Kidney epithelial cell (primary cell): ENCODE measurements around the gene DLG2. TPM values are rescaled to one million over a fixed set of nuclear protein-coding genes. Genes with fewer than 3 reads are reported as not detected.
A peak's percentile ranks its signal among the peaks of the same experiment; 100 is the strongest.

ENCODE experiments used
- DNase-seq: peaks from one replicate; pipeline ENCODE4 v3.0.0-alpha.2; 2010; ENCODE audit warnings: low read depth
- H3K27me3 ChIP-seq: 2 replicates; pipeline ENCODE4 v1.6.0; 2011; ENCODE audit warnings: low read length; ENCODE audit not compliant: control insufficient read depth, insufficient read depth
- H3K36me3 ChIP-seq: 2 replicates; pipeline ENCODE4 v1.5.1; 2011; ENCODE audit warnings: low read length; ENCODE audit not compliant: control insufficient read depth, insufficient read depth
- H3K4me3 ChIP-seq: 2 replicates; pipeline ENCODE4 v1.5.1; 2011; ENCODE audit warnings: low read depth, mild to moderate bottlenecking, control low read depth, low read length
- total RNA-seq: library from RNA; depleted of rRNA; stranded (reverse); fragments of >200 nt; gene quantifications from 2 replicates; pipeline ENCODE4 v1.2.3, GENCODE V29; 2015
- TF ChIP-seq, protein P1 (sequence below): IDR thresholded peaks from 2 replicates; pipeline ENCODE4 v1.5.1; 2011; ENCODE audit warnings: mild to moderate bottlenecking, moderate library complexity, low read length, control low read depth, inconsistent platforms; ENCODE audit not compliant: insufficient read depth, poor library complexity, severe bottlenecking

DLG2 gene
- total RNA-seq, 1 donor from 2014 or later: 0.75 TPM

GRCh38 chr11:83521647-83522596 lies 2105.2 kb downstream of the DLG2 start:
- Histone ChIP-seq H3K36me3 (no peaks in the 10 kb centered on the region), H3K4me3 (no peak overlapping the region), H3K27me3 (no peaks in the 10 kb centered on the region)
- TF ChIP-seq, protein P1, sequence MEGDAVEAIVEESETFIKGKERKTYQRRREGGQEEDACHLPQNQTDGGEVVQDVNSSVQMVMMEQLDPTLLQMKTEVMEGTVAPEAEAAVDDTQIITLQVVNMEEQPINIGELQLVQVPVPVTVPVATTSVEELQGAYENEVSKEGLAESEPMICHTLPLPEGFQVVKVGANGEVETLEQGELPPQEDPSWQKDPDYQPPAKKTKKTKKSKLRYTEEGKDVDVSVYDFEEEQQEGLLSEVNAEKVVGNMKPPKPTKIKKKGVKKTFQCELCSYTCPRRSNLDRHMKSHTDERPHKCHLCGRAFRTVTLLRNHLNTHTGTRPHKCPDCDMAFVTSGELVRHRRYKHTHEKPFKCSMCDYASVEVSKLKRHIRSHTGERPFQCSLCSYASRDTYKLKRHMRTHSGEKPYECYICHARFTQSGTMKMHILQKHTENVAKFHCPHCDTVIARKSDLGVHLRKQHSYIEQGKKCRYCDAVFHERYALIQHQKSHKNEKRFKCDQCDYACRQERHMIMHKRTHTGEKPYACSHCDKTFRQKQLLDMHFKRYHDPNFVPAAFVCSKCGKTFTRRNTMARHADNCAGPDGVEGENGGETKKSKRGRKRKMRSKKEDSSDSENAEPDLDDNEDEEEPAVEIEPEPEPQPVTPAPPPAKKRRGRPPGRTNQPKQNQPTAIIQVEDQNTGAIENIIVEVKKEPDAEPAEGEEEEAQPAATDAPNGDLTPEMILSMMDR: peak; percentile 37
- DNase-seq: no peak

DNA sequence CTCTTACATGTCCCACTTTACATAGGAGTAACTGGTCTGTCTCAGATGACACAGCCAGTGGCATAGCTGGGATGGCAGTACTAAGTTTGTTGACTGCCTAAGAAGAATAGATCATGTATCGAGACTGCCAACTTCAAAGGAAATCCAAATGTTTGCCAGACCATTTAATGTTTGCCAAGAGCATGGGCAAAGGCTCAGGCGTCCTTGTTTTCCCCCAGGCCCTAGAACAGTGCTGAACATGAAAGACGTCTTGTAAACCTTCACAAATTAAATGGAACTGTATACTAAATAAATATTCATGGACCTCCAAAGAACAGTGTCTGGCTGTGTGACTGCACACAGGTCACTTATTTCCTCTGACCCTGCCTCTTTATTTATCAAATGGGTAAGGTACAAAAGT lies 2106.3 kb downstream of the DLG2 start:
- DNase-seq: no peak
- H3K4me3 ChIP-seq: no peak overlapping the region
- H3K36me3 ChIP-seq: no peaks in the 10 kb centered on the region
- TF ChIP-seq, protein P1: no peak
- H3K27me3 ChIP-seq: no peaks in the 10 kb centered on the region

DNA sequence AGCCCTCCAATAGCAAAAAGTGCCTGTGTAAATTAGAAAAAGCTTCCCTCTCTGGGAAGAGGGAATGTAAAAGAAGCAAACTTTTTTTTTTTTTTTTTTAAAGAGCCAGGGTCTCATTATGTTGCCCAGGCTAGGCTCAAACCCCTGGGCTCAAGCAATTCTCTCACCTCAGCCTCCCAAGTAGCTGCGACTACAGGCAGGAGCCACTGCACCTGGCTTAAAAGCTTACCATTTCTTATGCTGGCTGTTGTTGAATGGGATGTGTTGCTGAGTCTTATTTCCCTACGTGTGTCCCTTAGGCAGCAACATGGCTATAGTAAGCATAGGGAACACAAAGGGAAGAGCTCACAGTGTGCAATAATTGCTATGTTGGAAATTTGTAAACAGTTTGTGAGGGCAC lies 2115.5 kb downstream of the DLG2 start:
- no peak for DNase-seq
- Histone ChIP-seq H3K36me3 (no peaks in the 10 kb centered on the region), H3K4me3 (no peak overlapping the region), H3K27me3 (no peaks in the 10 kb centered on the region)
- TF ChIP-seq, protein P1: no peak

DNA sequence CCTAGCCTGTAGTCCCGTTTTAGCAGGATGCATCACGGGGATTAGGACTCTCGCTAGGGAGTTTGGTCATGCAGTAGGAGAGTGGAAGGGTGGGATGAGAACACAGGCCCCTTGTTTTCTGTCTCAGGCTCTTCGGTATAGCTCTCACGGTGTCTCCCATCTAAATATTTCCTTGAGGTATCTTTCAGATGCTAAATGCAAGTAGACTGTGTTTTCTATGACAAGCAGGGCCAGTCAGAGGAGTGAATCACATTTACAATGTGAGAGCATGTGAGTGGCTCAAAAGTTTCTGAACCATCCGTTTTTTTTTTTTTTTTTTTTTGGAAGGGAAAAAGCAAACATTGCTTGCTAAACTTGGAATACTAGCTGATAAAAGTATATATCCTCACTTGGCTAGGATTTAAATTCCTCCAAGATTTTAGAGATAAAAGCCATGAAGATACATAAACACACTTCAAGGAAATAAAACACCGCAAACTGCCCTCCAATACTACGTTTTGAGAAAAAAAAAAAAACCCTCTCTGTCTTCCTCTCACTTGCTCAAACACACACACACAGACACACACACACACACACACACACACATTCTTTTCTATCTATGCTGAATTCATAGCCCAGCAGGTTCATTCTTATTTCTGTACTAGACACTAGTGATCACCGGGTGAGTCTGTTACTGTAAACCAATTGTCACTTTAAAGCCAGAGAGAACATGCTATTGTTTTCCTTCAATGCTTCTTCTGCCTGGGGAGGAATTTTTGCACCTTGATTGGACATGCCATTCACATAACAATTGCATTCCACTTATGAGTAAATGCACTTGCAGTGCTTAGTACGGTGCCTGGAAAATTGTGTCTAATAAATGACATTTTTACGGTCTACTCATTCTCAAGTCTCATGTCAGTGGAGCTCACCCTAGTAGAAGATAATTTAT lies 2116.3 kb downstream of the DLG2 start:
- no peaks in the 10 kb centered on the region for H3K27me3 ChIP-seq
- TF ChIP-seq, protein P1: no peak
- H3K4me3 ChIP-seq: no peak overlapping the region
- H3K36me3 ChIP-seq: no peaks in the 10 kb centered on the region
- no peak for DNase-seq

DNA sequence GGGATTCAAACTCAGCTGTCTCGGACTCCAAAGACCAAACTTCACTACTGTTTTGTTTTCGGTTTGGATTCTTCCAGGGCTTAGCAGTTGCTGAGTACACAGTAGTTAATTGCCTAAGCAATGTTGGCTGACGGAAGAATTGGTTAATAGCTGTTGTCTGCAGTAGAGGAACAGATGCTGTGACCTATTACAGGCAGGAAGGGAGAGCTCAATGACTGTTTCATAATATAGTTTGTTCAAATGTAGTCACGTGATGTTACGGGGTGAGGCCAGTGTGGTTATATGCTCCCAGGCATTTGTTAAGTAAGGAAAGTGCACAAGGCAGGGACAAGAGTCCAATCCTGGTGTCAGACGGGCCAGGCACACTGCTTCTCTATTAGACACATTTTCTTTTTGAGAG lies 2118.3 kb downstream of the DLG2 start:
- H3K36me3 ChIP-seq: no peaks in the 10 kb centered on the region
- no peak for DNase-seq
- TF ChIP-seq, protein P1: no peak
- H3K4me3 ChIP-seq: no peak overlapping the region
- H3K27me3 ChIP-seq: no peaks in the 10 kb centered on the region
